ENCODE data around the gene DEGS2.

DNA sequence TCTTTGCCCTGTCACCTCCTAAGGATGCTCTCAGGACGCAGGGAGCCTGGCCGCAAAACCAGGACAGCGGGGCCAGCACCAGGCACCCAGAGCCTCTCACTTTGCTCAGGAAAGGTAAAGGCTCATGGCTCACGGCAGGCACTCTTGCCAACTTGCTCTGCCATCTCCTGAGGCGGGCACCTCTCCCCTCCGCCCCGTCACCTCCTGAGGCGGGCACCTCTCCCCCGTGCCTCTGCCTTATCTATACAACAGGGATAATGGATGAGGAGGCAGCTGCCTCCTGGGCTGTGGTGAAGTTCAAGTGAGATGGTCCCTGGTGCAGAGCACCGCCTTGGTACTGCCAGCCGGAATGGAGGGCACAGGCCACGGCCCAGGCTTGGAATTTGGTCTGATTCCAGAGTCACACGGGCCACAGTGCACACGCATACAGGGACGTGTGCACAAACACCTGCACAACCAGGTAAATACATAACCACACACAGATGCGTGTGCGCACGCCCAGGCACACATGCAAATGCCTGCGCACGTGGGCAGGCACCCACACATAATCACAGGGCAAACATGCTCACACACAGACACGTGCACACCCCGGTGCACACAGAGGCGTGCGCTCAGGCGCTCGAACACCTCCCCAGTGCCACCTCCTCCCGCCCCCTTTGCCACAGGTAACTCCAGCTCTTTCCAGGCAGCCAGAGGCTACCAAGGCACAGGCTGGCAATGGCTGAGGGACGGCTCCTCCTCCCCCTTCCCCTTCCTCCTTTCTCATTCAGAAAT lies 11.6 kb downstream of the DEGS2 start:
- TF ChIP-seq POLR2A (IDR thresholded peaks at IDR 0.05): no peak
- TF ChIP-seq, protein P1, sequence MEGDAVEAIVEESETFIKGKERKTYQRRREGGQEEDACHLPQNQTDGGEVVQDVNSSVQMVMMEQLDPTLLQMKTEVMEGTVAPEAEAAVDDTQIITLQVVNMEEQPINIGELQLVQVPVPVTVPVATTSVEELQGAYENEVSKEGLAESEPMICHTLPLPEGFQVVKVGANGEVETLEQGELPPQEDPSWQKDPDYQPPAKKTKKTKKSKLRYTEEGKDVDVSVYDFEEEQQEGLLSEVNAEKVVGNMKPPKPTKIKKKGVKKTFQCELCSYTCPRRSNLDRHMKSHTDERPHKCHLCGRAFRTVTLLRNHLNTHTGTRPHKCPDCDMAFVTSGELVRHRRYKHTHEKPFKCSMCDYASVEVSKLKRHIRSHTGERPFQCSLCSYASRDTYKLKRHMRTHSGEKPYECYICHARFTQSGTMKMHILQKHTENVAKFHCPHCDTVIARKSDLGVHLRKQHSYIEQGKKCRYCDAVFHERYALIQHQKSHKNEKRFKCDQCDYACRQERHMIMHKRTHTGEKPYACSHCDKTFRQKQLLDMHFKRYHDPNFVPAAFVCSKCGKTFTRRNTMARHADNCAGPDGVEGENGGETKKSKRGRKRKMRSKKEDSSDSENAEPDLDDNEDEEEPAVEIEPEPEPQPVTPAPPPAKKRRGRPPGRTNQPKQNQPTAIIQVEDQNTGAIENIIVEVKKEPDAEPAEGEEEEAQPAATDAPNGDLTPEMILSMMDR (IDR thresholded peaks at IDR 0.05 in 8 of 11, conservative IDR thresholded peaks at IDR 0.05 in 3 of 11): no peak

Measured in spleen (tissue), 7 donors.